Gastroesophageal sphincter (tissue), 4 donors: ENCODE data around the gene NSD2. TPM values are rescaled to one million over a fixed set of nuclear protein-coding genes. Genes with fewer than 3 reads are reported as not detected.
"Not testable (repeated sequence)": the region's sequence is repeated elsewhere in the genome, so short reads cannot be mapped to it uniquely, and the experiment has no call there.

Experiments used
- ATAC-seq: fragments of 150-250 bp; one replicate; pipeline ENCODE4 v1.9.1; 2016; ENCODE audit warnings: mild to moderate bottlenecking, moderate library complexity
- H3K27ac ChIP-seq, 4 donors: fragments of 200-600 bp; sonication (generic) in 3 of 4; 1 replicate in 3 of 4; 2 replicates in 1 of 4; pipeline ENCODE4 v1.5.1; 2016 to 2019
- H3K27me3 ChIP-seq: fragments of 200-600 bp; sonication (generic); one replicate; pipeline ENCODE4 v1.5.1; 2019
- H3K36me3 ChIP-seq, 2 donors: fragments of 200-600 bp; sonication (generic); one replicate each; pipeline ENCODE4 v1.5.1; 2019; ENCODE audit warnings: control low read depth in 1 of 2
- H3K4me1 ChIP-seq, 3 donors: fragments of 200-600 bp; sonication (generic); 1 replicate in 2 of 3; 2 replicates in 1 of 3; pipeline ENCODE4 v1.5.1; 2016 to 2019; ENCODE audit warnings: control low read depth in 2 of 3
- H3K4me3 ChIP-seq, 2 donors: fragments of 200-600 bp; sonication (generic); one replicate each; pipeline ENCODE4 v1.5.1; 2019; ENCODE audit warnings: mild to moderate bottlenecking in 1 of 2, moderate library complexity in 1 of 2
- H3K9me3 ChIP-seq, 3 donors: fragments of 200-600 bp; sonication (generic); one replicate each; pipeline ENCODE4 v1.5.1; 2017 to 2019; ENCODE audit warnings: control low read depth in 2 of 3
- CTCF ChIP-seq, 4 experiments: fragments of 200-600 bp in 2 of 4; fragments of 450-650 bp in 2 of 4; sonication (generic) in 1 of 4; IDR thresholded peaks; one replicate each; pipeline ENCODE4 v1.5.1; 2017 to 2019; ENCODE audit warnings: antibody characterized with exemption in 4 of 4, mild to moderate bottlenecking in 2 of 4, moderate library complexity in 2 of 4
- EP300 ChIP-seq: sonication (generic); formaldehyde crosslinking; IDR thresholded peaks from one replicate; pipeline ENCODE4 v1.6.1; 2017; ENCODE audit warnings: antibody characterized with exemption, mild to moderate bottlenecking
- POLR2A ChIP-seq, 2 donors: fragments of 450-650 bp; IDR thresholded peaks; one replicate each; pipeline ENCODE4 v1.6.1; 2017; ENCODE audit warnings: antibody characterized with exemption in 2 of 2, mild to moderate bottlenecking in 2 of 2, moderate library complexity in 1 of 2
- POLR2AphosphoS5 ChIP-seq: sonication (generic); formaldehyde crosslinking; IDR thresholded peaks from one replicate; pipeline ENCODE4 v1.6.1; 2017; ENCODE audit warnings: antibody characterized with exemption
- WGBS, 2 donors: methylation state at CpG; one replicate each; pipeline ENCODE4 v1.1.5; 2018; ENCODE audit warnings: low coverage in 1 of 2; 5-methylcytosine and 5-hydroxymethylcytosine counted together
- total RNA-seq, 4 donors: library from RNA; depleted of rRNA; stranded (reverse); fragments of >200 nt; gene quantifications; one replicate each; pipeline ENCODE4 v1.1.0, GENCODE V29; 2016

The NSD2 gene
- total RNA-seq, 4 donors from 2014 or later, result 37.8 to 47.3 (median 39.4) TPM

DNA sequence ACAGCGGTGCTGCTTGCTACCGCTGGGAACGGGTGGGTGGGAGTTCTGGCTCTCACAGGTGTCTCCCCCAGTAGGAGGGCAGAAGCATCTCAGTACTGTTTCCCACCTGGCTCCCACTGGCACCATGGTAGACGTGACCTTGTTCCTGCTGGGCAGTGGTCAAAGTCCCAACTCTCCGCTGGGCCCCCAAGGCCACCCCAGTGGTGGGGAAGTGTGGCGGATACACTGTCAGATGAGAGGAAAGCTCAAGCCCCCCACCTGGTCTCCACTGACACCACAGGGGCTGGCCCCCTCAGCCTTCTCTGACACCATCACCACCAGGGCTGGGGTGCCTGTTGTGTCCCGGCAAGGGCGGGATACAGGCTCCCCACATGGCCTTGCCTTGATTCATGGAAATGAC, 39.9 kb upstream of the NSD2 start:
- Histone ChIP-seq H3K27ac (no peak overlapping the region), H3K4me3 (no peak overlapping the region), H3K9me3 (no peaks in the 10 kb centered on the region), H3K36me3 (peaks cover 0 to 75% of the 10 kb centered on the region in 2 donors), H3K27me3 (no peaks in the 10 kb centered on the region), H3K4me1 (no peaks in the 10 kb centered on the region)
- WGBS, 2 donors, result no CpG with 5 or more reads among the region's 8 CpGs
- no peak for ATAC-seq
- no peak for TF ChIP-seq POLR2AphosphoS5
- TF ChIP-seq POLR2A (IDR thresholded peaks at IDR 0.05), result no peak
- no peak for TF ChIP-seq EP300
- no peak for TF ChIP-seq CTCF (IDR thresholded peaks at IDR 0.05)

DNA sequence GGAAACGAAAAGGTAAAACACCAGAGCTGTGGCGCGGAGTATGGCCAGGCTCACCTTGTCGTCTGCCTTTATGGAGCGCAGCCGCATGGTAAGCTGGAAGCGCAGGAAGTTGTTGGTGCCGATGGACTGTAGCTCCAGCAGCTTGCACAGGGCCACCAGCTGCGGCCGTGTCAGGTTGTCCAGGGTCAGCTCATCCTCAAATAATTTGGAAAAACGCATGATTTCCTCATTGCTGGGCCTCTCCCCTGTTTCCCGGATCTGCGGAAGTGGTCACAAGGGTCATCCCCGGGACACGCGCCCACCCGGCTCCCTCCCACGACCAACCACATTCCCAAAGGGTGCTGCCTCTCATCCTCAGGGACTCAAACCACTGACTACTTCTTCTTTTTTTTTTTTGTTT, 38.5 kb upstream of the NSD2 start:
- no peak for TF ChIP-seq POLR2A (IDR thresholded peaks at IDR 0.05)
- TF ChIP-seq EP300, result no peak
- no peak for TF ChIP-seq POLR2AphosphoS5
- no peak for TF ChIP-seq CTCF (IDR thresholded peaks at IDR 0.05)
- no peaks in the 10 kb centered on the region for H3K4me1 ChIP-seq
- H3K9me3 ChIP-seq, result no peaks in the 10 kb centered on the region
- 87 to 90% methylated on average over 8 to 13 of the region's 18 CpGs for WGBS, 2 donors
- H3K4me3 ChIP-seq, result no peak overlapping the region
- H3K27me3 ChIP-seq, result no peaks in the 10 kb centered on the region
- no peak for ATAC-seq
- H3K36me3 ChIP-seq, result peaks cover 0 to 81% of the 10 kb centered on the region in 2 donors
- no peak overlapping the region for H3K27ac ChIP-seq

- Histone ChIP-seq H3K27me3 (no peaks in the 10 kb centered on the region), H3K4me1 (no peaks in the 10 kb centered on the region), H3K4me3 (no peak overlapping the region), H3K27ac (no peak overlapping the region), H3K9me3 (no peaks in the 10 kb centered on the region), H3K36me3 (peaks cover 0 to 89% of the 10 kb centered on the region in 2 donors)
- WGBS, 2 donors, result no CpG with 5 or more reads among the region's 14 CpGs
- ATAC-seq, result no peak
- no peak for TF ChIP-seq POLR2A (IDR thresholded peaks at IDR 0.05)
- no peak for TF ChIP-seq CTCF (IDR thresholded peaks at IDR 0.05)
- no peak for TF ChIP-seq EP300
- no peak for TF ChIP-seq POLR2AphosphoS5
Observed at GRCh38 chr4:1833307-1834046, 37.7 kb upstream of the NSD2 start.

DNA sequence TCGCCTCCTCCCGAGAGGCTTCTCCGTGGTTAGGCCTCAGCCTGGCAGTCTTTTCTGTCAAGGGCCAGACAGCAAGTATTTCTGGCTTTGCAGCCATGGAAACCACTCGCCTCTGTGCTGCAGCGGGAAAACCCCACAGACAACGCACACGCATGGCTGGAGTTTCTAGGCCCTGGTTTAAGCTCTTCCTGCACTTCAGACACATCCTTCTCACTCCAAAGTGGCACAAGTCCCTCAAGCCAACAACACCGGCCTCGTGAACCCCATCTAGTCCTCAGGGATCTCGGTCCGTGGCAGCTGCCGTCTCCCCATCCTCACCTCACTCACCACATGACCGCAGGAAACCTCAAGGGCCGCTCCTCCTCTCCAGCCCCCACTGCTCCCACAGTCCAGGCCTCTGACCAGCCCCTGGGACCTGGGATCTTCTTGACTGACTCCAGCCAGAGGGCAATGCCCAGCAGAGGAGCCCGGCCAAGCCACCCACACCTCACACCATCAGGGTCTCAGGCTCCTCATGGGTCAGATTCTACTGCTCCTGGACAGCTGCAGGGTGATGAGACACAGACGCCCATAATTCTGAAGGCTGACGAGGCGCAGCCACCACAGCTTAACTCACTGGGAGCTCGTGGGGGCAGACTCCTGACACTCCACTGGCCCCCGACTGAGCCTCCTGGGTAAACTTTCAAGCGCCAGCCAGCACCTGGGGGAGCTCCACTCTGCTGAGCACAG, 37.0 kb upstream of the NSD2 start:
- Histone ChIP-seq H3K27me3 (no peaks in the 10 kb centered on the region), H3K4me1 (no peaks in the 10 kb centered on the region), H3K4me3 (no peak overlapping the region), H3K27ac (no peak overlapping the region), H3K36me3 (peaks cover 0 to 96% of the 10 kb centered on the region in 2 donors), H3K9me3 (no peaks in the 10 kb centered on the region)
- 93% methylated on average over 3 of the region's 21 CpGs; no CpG with 5 or more reads in 1 of the 2 donors for WGBS, 2 donors
- ATAC-seq, result no peak
- TF ChIP-seq POLR2A (IDR thresholded peaks at IDR 0.05) (no peak), EP300 (no peak), POLR2AphosphoS5 (no peak), CTCF (IDR thresholded peaks at IDR 0.05) (no peak)

- not testable (repeated sequence) for H3K4me3 ChIP-seq, ATAC-seq, H3K9me3 ChIP-seq, H3K27me3 ChIP-seq, H3K27ac ChIP-seq, H3K4me1 ChIP-seq
- peaks cover 0 to 100% of the 10 kb centered on the region in 2 donors for H3K36me3 ChIP-seq
- 75 to 100% methylated on average over 2 of the region's 8 CpGs for WGBS, 2 donors
Observed at GRCh38 chr4:1835836-1836235, 35.4 kb upstream of the NSD2 start.
